SHP77 treated with DMSO at 0.1 percent for 48 hours (cell line): Measurements from ENCODE around the gene FAM120AOS.

Experiments
- DNase-seq: peaks from one replicate; lab custom pipeline; 2025; lab: John Stamatoyannopoulos, UW

Gene FAM120AOS

DNA sequence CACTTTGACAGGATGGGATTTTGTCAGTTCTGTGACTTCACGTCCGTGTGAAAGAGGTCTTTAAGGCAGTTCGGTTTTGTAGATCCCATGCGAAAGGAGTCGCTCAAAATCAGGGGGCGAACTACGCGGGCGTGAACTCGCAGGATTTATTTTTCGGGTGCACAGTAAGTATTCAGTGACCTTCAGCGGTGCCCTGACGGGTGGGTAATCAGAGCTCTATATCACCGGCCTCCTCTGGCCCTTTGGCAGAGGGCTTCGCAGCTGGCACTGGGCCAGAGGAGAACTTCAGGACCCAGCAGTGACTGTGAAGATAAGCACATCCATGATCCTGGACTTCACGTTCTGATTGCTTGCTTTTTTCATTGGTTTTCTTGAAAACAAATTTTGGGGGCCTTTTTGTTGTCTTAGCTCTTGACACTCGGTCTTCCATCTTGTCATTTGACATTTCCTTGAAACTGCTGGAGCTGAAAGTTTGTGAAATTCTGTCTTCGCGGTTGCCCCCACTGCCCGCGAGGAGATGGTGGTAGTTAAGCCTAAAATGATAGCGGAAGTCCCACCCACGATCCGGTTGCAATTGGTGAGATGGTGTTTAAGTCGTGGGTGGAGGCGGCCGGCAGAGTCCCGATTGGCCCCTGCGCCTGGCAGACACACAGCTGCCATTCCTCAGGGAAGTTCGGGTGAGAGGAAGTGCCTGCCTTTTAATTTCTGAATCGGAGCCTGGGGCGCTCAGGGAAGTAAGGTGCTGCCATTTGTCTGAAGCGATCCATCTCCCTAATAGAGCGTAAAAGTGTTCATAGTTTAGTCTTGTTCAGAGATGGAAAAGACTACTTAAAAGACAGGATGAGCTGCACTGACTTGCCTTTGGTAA lies at the start of gene FAM120AOS:
FAM120AOS (minus strand) TSS at position 535 of the 868 bp plus-strand sequence. CDS start 872 bp downstream, outside the sequence.
- peak; percentile 89 for DNase-seq

GRCh38 chr9:93501406-93501805 lies 48.0 kb upstream of the FAM120AOS start:
- DNase-seq = no peak

GRCh38 chr9:93500571-93501298 lies 47.4 kb upstream of the FAM120AOS start:
- DNase-seq = no peak

DNA sequence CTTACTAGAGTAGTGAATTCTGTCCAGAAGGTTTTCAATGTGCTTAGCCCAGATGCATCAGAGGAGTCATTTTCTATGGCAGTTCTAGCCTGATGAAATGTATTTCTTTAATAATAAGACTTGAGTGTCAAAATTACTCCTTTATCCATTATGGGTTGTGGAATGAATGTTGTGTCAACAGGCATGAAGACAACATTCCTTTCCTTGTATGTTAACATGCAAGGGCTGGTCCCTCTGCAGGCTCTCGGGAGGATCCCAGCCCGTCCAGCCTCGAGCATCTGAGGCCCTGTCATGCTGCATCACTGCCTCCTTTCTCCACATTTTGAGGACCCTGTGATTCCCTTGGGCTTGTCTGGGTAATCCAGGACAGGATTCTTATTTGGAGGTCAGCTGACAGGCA lies 42.9 kb upstream of the FAM120AOS start:
- DNase-seq = no peak

DNA sequence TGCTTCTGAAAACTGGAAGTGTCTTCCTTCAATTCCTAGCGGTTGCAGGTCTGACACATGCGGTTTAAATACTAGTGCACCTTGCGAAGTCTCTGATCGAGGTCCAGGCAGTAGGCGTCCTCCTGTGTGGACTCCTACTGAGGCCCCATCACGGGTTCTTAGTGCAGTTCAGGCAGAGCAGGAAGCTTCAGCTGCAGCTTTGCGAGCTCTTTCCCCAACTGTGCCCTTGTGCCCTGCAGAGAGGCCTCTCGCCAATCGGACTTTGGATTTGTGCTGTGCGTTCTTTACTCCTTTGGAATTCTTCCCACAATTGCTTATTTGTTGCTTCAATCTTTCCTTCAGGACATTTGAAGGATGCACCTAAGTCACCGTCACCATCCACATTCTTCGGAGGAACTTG lies 40.6 kb upstream of the FAM120AOS start:
- no peak for DNase-seq

DNA sequence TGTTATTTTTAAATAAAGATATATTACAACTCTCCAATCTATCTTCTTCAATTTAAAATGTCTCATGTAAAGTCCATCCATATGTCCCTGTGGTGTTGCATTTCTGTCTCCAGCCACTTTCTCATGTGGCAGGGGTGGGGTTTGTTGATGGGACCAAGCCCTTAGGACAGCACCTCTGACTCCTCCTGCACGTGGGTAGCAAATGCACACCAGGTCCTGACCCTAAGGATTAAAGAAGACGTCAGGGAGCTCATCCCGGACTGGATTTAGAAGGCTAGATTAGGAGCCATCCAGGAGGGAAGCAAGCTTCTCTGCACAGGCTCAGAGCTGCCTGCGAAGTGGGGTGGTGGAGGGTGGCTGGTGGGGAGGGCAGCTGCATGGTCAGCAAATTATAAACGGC lies 38.9 kb upstream of the FAM120AOS start:
- no peak for DNase-seq

GRCh38 chr9:93491593-93492232 lies 38.3 kb upstream of the FAM120AOS start:
- DNase-seq = no peak

- no peak for DNase-seq
These were observed 34.9 kb upstream of the FAM120AOS start for GRCh38 chr9:93488244-93488643.

DNA sequence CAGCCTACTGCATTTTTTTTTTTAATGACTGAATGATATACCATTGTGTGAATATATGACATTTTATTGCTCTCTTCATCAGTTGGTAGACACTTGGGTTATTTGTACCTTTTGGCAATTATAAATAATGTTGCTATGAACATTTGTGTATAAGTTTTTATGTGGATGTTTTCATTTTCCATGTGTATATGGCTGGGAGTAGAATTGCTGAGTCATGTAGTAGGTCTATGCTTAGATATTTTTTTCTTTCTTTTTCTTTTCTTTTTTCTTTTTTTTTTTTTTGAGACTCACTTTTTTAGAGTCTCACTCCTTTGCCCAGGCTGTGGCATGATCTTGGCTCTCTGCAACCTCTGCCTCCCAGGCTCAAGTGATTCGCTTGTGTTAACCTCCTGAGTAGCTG lies 32.9 kb upstream of the FAM120AOS start:
- DNase-seq = no peak

- DNase-seq = no peak
These were observed 30.1 kb upstream of the FAM120AOS start for GRCh38 chr9:93483497-93483896.

- DNase-seq = no peak
These were observed 27.4 kb upstream of the FAM120AOS start for GRCh38 chr9:93480728-93481324.

GRCh38 chr9:93480262-93480661 lies 26.9 kb upstream of the FAM120AOS start:
- DNase-seq = no peak

GRCh38 chr9:93479726-93480125 lies 26.3 kb upstream of the FAM120AOS start:
- DNase-seq = no peak

DNA sequence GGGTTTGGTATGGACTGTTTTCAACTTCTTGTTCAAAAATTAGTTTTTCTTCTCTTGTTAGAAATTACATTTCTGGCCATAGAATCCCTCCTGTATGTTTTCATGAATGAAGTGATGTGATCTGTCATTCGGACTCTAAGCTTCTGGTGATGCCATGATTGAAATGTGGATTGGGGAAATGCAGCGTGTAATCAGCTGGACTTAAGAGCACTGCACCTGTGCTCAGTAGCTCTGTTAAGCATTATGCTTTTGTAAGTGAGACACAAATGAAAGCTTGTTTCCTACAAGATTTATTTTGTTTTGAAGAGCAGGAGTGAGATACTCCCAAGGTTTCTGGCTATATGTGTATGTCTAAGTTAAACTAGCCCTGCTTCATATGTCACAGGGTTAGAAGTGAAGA lies 24.0 kb upstream of the FAM120AOS start:
- DNase-seq = no peak

DNA sequence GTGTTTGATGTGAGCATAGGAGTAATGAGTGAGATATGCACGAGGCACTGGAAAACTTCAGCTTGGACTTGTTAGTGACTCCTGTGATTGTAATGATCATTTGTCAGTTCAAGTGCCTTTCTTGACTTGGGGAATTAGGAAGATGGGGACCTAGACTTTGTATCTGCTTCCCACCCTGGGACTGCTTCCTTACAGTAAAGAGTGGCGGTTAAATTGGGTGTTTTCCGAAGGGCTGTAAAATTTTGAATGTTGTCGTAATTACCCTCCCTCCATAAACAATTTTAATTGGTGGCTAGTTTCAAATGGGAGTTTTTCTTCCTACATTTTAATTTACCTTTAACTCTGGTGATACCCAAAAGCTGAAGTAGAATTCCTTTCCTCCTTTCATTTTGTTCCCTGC lies 23.5 kb upstream of the FAM120AOS start:
- no peak for DNase-seq

GRCh38 chr9:93475856-93476255 lies 22.5 kb upstream of the FAM120AOS start:
- no peak for DNase-seq

DNA sequence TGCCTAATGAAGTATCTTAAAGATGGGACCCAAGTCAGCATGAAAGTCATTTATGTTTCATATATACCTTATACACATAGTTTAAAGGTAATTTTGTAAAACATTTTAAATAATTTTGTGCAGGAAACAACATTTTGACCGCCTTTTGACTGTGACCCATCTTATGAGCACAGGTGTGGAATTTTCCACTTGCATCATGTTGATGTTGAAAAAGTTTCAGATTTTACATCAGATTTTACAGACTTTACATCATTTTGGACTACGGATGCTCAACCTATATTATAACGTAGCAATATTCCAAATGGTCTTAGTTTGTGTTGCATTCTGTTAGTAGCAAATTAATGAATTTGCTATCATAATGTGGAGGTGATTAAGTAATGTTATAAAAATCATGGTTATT lies 21.7 kb upstream of the FAM120AOS start:
- DNase-seq = no peak

- no peak for DNase-seq
These were observed 20.0 kb upstream of the FAM120AOS start for GRCh38 chr9:93473411-93473810.

- no peak for DNase-seq
These were observed 17.7 kb upstream of the FAM120AOS start for GRCh38 chr9:93471124-93471523.

DNA sequence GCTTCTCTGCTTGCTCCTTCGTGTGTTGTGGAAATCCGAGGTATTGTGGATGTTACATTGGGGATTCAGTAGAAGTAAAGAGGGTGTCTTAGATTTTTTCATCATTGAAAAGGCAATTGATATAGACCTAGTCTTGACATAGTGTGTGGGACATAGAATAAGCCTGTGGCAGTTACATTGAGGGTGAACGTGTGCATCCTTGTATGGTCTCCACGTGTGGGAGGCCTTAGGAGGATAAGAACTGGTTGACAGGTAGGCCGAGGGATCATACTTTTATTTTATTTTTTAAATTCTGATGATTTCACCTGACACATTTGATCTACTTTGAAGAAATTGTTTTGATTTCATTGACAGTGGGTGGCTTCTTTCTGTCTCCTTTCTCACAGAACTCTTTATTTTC lies 17.0 kb upstream of the FAM120AOS start:
- no peak for DNase-seq

DNA sequence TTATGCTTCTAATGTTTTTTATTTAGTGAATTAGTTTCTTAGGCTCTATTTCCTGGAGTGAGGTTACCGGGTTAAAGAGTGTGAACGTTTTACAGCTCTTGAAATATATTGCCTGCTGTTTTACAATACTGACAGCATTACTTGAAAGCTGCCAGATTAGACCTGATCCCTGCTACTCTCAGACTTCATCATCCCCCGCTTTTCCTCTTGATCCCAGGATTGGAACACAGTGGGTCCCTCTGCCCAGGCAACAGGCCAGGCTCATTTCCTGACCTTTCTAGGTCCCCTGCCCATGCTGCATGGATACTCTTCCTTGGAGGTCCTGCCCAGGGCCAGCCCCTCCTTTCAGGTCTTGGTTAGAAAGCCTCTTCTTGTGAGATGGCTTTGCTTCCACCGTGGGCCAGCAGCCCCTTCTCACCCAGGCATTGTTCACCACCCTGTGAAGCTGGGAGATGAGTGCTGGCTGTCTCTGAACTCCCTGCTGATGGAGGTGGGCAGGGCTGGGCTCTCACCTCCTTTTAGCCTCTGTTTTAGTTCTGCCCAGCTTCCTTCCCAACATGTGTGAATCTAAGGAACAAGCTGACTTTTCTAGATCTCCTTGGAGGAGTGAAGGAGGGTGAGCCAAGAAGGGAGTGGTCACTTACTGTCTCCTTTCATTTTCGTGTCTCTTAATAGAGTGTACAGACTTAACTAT lies 15.5 kb upstream of the FAM120AOS start:
- DNase-seq = no peak

- DNase-seq = no peak
These were observed 14.1 kb upstream of the FAM120AOS start for GRCh38 chr9:93467462-93467861.
